ENCODE measurements around the gene LGALS3. TPM values are rescaled to one million over a fixed set of nuclear protein-coding genes. Genes with fewer than 3 reads are reported as not detected.

LGALS3 gene
- total and polyA plus RNA-seq, 4 donors, result 6.9 to 20.8 (median 10.7) TPM

GRCh38 chr14:55126034-55126433, 3.0 kb upstream of the LGALS3 start (continued):
- no peak for TF ChIP-seq CTCF (IDR thresholded peaks at IDR 0.05; ENCODE audit: low read depth, low read length, missing input control)
- TF ChIP-seq YY1 (IDR thresholded peaks at IDR 0.05), result no peak
- no peak for TF ChIP-seq GABPA (IDR thresholded peaks at IDR 0.05 in 1 of 2, conservative IDR thresholded peaks at IDR 0.05 in 1 of 2)
- TF ChIP-seq ATF3 (IDR thresholded peaks at IDR 0.05), result no peak

DNA sequence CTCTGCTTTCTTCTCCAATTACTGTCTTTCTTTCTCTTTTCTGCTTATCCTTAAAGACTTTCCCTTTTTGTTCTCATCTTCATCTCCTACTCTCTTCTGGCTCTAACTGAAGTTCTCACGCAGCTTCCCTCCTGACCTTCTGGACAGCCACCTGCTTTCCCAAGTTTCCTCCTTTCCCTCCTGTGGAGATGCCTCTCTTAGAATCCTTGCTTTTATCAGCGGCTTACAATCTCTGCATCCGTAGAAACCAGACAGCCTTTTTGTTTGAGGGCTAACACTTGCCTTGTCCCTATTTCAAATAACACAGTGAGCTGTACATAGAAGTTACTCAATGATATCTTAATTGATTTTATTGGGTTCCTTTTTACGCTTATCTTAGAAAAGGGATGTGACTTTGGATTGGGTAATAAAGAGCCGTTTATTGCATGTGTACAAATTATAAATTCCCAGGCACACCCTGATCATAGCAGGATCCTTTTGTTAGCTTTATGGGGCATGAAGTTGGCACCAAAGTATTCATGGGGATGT, 2.1 kb upstream of the LGALS3 start:
- no peak overlapping the region for H3K4me3 ChIP-seq (ENCODE audit: low read depth in 1 of 3, low read length in 3 of 3)
- H3K27ac ChIP-seq (ENCODE audit: low read depth in 1 of 2, low read length in 2 of 2), result no peak overlapping the region
- no peaks in the 10 kb centered on the region for H3K9me3 ChIP-seq (ENCODE audit: control insufficient read depth in 4 of 4, low read length in 3 of 4)
- TF ChIP-seq RXRA (IDR thresholded peaks at IDR 0.05), result no peak
- TF ChIP-seq RAD21 (IDR thresholded peaks at IDR 0.05), result no peak
- TF ChIP-seq HNF4A (conservative IDR thresholded peaks at IDR 0.05), result no peak
- TF ChIP-seq EGR1 (IDR thresholded peaks at IDR 0.05; ENCODE audit: low read depth in 2 of 2), result no peak
- TF ChIP-seq CTCF (IDR thresholded peaks at IDR 0.05; ENCODE audit: low read depth, low read length, missing input control), result no peak
- no peak for TF ChIP-seq YY1 (IDR thresholded peaks at IDR 0.05)
- TF ChIP-seq ATF3 (IDR thresholded peaks at IDR 0.05), result no peak
- TF ChIP-seq, protein P1, sequence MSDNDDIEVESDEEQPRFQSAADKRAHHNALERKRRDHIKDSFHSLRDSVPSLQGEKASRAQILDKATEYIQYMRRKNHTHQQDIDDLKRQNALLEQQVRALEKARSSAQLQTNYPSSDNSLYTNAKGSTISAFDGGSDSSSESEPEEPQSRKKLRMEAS (IDR thresholded peaks at IDR 0.05), result no peak
- TF ChIP-seq, protein P2, sequence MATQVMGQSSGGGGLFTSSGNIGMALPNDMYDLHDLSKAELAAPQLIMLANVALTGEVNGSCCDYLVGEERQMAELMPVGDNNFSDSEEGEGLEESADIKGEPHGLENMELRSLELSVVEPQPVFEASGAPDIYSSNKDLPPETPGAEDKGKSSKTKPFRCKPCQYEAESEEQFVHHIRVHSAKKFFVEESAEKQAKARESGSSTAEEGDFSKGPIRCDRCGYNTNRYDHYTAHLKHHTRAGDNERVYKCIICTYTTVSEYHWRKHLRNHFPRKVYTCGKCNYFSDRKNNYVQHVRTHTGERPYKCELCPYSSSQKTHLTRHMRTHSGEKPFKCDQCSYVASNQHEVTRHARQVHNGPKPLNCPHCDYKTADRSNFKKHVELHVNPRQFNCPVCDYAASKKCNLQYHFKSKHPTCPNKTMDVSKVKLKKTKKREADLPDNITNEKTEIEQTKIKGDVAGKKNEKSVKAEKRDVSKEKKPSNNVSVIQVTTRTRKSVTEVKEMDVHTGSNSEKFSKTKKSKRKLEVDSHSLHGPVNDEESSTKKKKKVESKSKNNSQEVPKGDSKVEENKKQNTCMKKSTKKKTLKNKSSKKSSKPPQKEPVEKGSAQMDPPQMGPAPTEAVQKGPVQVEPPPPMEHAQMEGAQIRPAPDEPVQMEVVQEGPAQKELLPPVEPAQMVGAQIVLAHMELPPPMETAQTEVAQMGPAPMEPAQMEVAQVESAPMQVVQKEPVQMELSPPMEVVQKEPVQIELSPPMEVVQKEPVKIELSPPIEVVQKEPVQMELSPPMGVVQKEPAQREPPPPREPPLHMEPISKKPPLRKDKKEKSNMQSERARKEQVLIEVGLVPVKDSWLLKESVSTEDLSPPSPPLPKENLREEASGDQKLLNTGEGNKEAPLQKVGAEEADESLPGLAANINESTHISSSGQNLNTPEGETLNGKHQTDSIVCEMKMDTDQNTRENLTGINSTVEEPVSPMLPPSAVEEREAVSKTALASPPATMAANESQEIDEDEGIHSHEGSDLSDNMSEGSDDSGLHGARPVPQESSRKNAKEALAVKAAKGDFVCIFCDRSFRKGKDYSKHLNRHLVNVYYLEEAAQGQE (IDR thresholded peaks at IDR 0.05), result no peak
- TF ChIP-seq HNF4G (IDR thresholded peaks at IDR 0.05), result no peak
- TF ChIP-seq GABPA (IDR thresholded peaks at IDR 0.05 in 1 of 2, conservative IDR thresholded peaks at IDR 0.05 in 1 of 2), result no peak
- no peak for TF ChIP-seq TAF1 (conservative IDR thresholded peaks at IDR 0.05)
- TF ChIP-seq, protein P3, sequence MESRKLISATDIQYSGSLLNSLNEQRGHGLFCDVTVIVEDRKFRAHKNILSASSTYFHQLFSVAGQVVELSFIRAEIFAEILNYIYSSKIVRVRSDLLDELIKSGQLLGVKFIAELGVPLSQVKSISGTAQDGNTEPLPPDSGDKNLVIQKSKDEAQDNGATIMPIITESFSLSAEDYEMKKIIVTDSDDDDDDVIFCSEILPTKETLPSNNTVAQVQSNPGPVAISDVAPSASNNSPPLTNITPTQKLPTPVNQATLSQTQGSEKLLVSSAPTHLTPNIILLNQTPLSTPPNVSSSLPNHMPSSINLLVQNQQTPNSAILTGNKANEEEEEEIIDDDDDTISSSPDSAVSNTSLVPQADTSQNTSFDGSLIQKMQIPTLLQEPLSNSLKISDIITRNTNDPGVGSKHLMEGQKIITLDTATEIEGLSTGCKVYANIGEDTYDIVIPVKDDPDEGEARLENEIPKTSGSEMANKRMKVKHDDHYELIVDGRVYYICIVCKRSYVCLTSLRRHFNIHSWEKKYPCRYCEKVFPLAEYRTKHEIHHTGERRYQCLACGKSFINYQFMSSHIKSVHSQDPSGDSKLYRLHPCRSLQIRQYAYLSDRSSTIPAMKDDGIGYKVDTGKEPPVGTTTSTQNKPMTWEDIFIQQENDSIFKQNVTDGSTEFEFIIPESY (IDR thresholded peaks at IDR 0.05), result no peak
- no peak for TF ChIP-seq NR2F2 (IDR thresholded peaks at IDR 0.05)
- TF ChIP-seq FOXA2 (IDR thresholded peaks at IDR 0.05), result no peak
- no peaks in the 10 kb centered on the region for H3K36me3 ChIP-seq (ENCODE audit: control insufficient read depth in 4 of 4, insufficient read depth in 3 of 4, low read depth in 1 of 4, low read length in 3 of 4)
- 58% methylated on average over 5 of the region's 5 CpGs for WGBS
- no peak for DNase-seq (ENCODE audit: low spot score)
- peaks cover 0 to 16% (median 8%) of the 10 kb centered on the region in 4 donors for H3K4me1 ChIP-seq (ENCODE audit: control insufficient read depth in 4 of 4, insufficient read depth in 4 of 4, low read length in 3 of 4)
- no peak overlapping the region for H3K9ac ChIP-seq (ENCODE audit: low read depth in 1 of 2, low read length in 2 of 2)
- peaks cover 0 to 3% (median 1%) of the 10 kb centered on the region in 4 donors for H3K27me3 ChIP-seq (ENCODE audit: control insufficient read depth in 4 of 4, insufficient read depth in 4 of 4, low read length in 3 of 4)
